ENCODE data around the gene FER1L5.

FER1L5 gene

GRCh38 chr2:96636551-96637171 lies 5.9 kb upstream of the FER1L5 start:
- no peak for TF ChIP-seq CTCF (IDR thresholded peaks at IDR 0.05; ENCODE audit: low read depth, low read length)
- H3K4me3 ChIP-seq (ENCODE audit: low read depth, low read length): peak overlapping the region; percentile 74

- no peak for TF ChIP-seq CTCF (IDR thresholded peaks at IDR 0.05; ENCODE audit: low read depth, low read length)
- H3K4me3 ChIP-seq (ENCODE audit: low read depth, low read length): peak overlapping the region; percentile 74
Measured at GRCh38 chr2:96637385-96638143, 5.0 kb upstream of the FER1L5 start.

- TF ChIP-seq CTCF (IDR thresholded peaks at IDR 0.05; ENCODE audit: low read depth, low read length): no peak
- peak within 1 kb of the TSS; percentile 74 for H3K4me3 ChIP-seq (ENCODE audit: low read depth, low read length)
Measured at GRCh38 chr2:96638144-96639121, 4.1 kb upstream of the FER1L5 start, which contains the start of gene KANSL3. Gene KANSL3, minus strand, starts transcription at chr2:96638312. Its CDS starts 1,177 bp downstream, at chr2:96637135.

GRCh38 chr2:96647681-96648080 lies 5.1 kb downstream of the FER1L5 start:
- no peak for TF ChIP-seq CTCF (IDR thresholded peaks at IDR 0.05; ENCODE audit: low read depth, low read length)
- H3K4me3 ChIP-seq (ENCODE audit: low read depth, low read length): no peak overlapping the region

GRCh38 chr2:96648306-96648930 lies 5.9 kb downstream of the FER1L5 start:
- TF ChIP-seq CTCF (IDR thresholded peaks at IDR 0.05; ENCODE audit: low read depth, low read length): no peak
- H3K4me3 ChIP-seq (ENCODE audit: low read depth, low read length): no peak overlapping the region

- H3K4me3 ChIP-seq (ENCODE audit: low read depth, low read length): no peak overlapping the region
- TF ChIP-seq CTCF (IDR thresholded peaks at IDR 0.05; ENCODE audit: low read depth, low read length): no peak
Measured at GRCh38 chr2:96649342-96649741, 6.8 kb downstream of the FER1L5 start.

Data from WI38 (cell line).